ENCODE data around the gene RNF130. TPM values are rescaled to one million over a fixed set of nuclear protein-coding genes. Genes with fewer than 3 reads are reported as not detected.

Gene RNF130
- total and polyA plus RNA-seq, 2 donors = 69.2 to 71.3 TPM

- Histone ChIP-seq H3K4me3 (ENCODE audit: low read depth, low read length) (peak overlapping the region; percentile 80), H3K4me1 (ENCODE audit: insufficient read depth) (peaks cover 2% of the 10 kb centered on the region), H3K27ac (ENCODE audit: low read depth) (peak overlapping the region; percentile 89), H3K36me3 (ENCODE audit: insufficient read depth) (no peaks in the 10 kb centered on the region)
- DNase-seq (ENCODE audit: extremely low spot score) = no peak
- 2% methylated on average over 48 of the region's 48 CpGs for WGBS
Measured at GRCh38 chr5:180070756-180071530, 616 bp downstream of the RNF130 start.

GRCh38 chr5:180069589-180070247 lies 1.8 kb downstream of the RNF130 start:
- DNase-seq (ENCODE audit: extremely low spot score) = no peak
- Histone ChIP-seq H3K36me3 (ENCODE audit: insufficient read depth) (no peaks in the 10 kb centered on the region), H3K4me1 (ENCODE audit: insufficient read depth) (peaks cover 2% of the 10 kb centered on the region), H3K4me3 (ENCODE audit: low read depth, low read length) (no peak overlapping the region), H3K27ac (ENCODE audit: low read depth) (no peak overlapping the region)
- WGBS = 72% methylated on average over 9 of the region's 9 CpGs

- Histone ChIP-seq H3K4me3 (ENCODE audit: low read depth, low read length) (no peak overlapping the region), H3K36me3 (ENCODE audit: insufficient read depth) (no peaks in the 10 kb centered on the region), H3K27ac (ENCODE audit: low read depth) (no peak overlapping the region), H3K4me1 (ENCODE audit: insufficient read depth) (peaks cover 2% of the 10 kb centered on the region)
- WGBS = 71% methylated on average over 6 of the region's 6 CpGs
- DNase-seq (ENCODE audit: extremely low spot score) = no peak
Measured at GRCh38 chr5:180068519-180069090, 3.0 kb downstream of the RNF130 start.

- H3K36me3 ChIP-seq (ENCODE audit: insufficient read depth) = no peaks in the 10 kb centered on the region
- no peak for DNase-seq (ENCODE audit: extremely low spot score)
- H3K4me3 ChIP-seq (ENCODE audit: low read depth, low read length) = no peak overlapping the region
- no peak overlapping the region for H3K27ac ChIP-seq (ENCODE audit: low read depth)
- WGBS = 82% methylated on average over 4 of the region's 4 CpGs
- peaks cover 2% of the 10 kb centered on the region for H3K4me1 ChIP-seq (ENCODE audit: insufficient read depth)
Measured at GRCh38 chr5:180067986-180068385, 3.6 kb downstream of the RNF130 start.

- WGBS = 99% methylated on average over 7 of the region's 7 CpGs
- Histone ChIP-seq H3K4me1 (ENCODE audit: insufficient read depth) (no peaks in the 10 kb centered on the region), H3K36me3 (ENCODE audit: insufficient read depth) (no peaks in the 10 kb centered on the region), H3K4me3 (ENCODE audit: low read depth, low read length) (no peak overlapping the region), H3K27ac (ENCODE audit: low read depth) (no peak overlapping the region)
- no peak for DNase-seq (ENCODE audit: extremely low spot score)
Measured at GRCh38 chr5:180060192-180060591, 11.4 kb downstream of the RNF130 start.

GRCh38 chr5:180059326-180059725 lies 12.2 kb downstream of the RNF130 start:
- WGBS = 86% methylated on average over 6 of the region's 6 CpGs
- Histone ChIP-seq H3K36me3 (ENCODE audit: insufficient read depth) (no peaks in the 10 kb centered on the region), H3K27ac (ENCODE audit: low read depth) (no peak overlapping the region), H3K4me1 (ENCODE audit: insufficient read depth) (no peaks in the 10 kb centered on the region), H3K4me3 (ENCODE audit: low read depth, low read length) (no peak overlapping the region)
- DNase-seq (ENCODE audit: extremely low spot score) = no peak

- WGBS = 97% methylated on average over 1 of the region's 1 CpG
- no peaks in the 10 kb centered on the region for H3K36me3 ChIP-seq (ENCODE audit: insufficient read depth)
- no peak for DNase-seq (ENCODE audit: extremely low spot score)
- H3K4me3 ChIP-seq (ENCODE audit: low read depth, low read length) = no peak overlapping the region
- no peak overlapping the region for H3K27ac ChIP-seq (ENCODE audit: low read depth)
- H3K4me1 ChIP-seq (ENCODE audit: insufficient read depth) = no peaks in the 10 kb centered on the region
Measured at GRCh38 chr5:180056153-180056552, 15.4 kb downstream of the RNF130 start.

- no peak overlapping the region for H3K4me3 ChIP-seq (ENCODE audit: low read depth, low read length)
- H3K36me3 ChIP-seq (ENCODE audit: insufficient read depth) = no peaks in the 10 kb centered on the region
- no peak for DNase-seq (ENCODE audit: extremely low spot score)
- H3K27ac ChIP-seq (ENCODE audit: low read depth) = no peak overlapping the region
- 77% methylated on average over 6 of the region's 6 CpGs for WGBS
- no peaks in the 10 kb centered on the region for H3K4me1 ChIP-seq (ENCODE audit: insufficient read depth)
Measured at GRCh38 chr5:180054226-180054625, 17.3 kb downstream of the RNF130 start.

GRCh38 chr5:180053061-180053602 lies 18.4 kb downstream of the RNF130 start:
- 80% methylated on average over 8 of the region's 8 CpGs for WGBS
- H3K4me3 ChIP-seq (ENCODE audit: low read depth, low read length) = no peak overlapping the region
- no peak for DNase-seq (ENCODE audit: extremely low spot score)
- H3K27ac ChIP-seq (ENCODE audit: low read depth) = no peak overlapping the region
- no peaks in the 10 kb centered on the region for H3K36me3 ChIP-seq (ENCODE audit: insufficient read depth)
- H3K4me1 ChIP-seq (ENCODE audit: insufficient read depth) = no peaks in the 10 kb centered on the region

GRCh38 chr5:180052211-180052818 lies 19.2 kb downstream of the RNF130 start:
- Histone ChIP-seq H3K4me1 (ENCODE audit: insufficient read depth) (no peaks in the 10 kb centered on the region), H3K27ac (ENCODE audit: low read depth) (no peak overlapping the region), H3K36me3 (ENCODE audit: insufficient read depth) (no peaks in the 10 kb centered on the region), H3K4me3 (ENCODE audit: low read depth, low read length) (no peak overlapping the region)
- 94% methylated on average over 5 of the region's 5 CpGs for WGBS
- DNase-seq (ENCODE audit: extremely low spot score) = no peak

GRCh38 chr5:180050121-180050940 lies 21.2 kb downstream of the RNF130 start:
- Histone ChIP-seq H3K36me3 (ENCODE audit: insufficient read depth) (no peaks in the 10 kb centered on the region), H3K4me3 (ENCODE audit: low read depth, low read length) (no peak overlapping the region), H3K4me1 (ENCODE audit: insufficient read depth) (no peaks in the 10 kb centered on the region), H3K27ac (ENCODE audit: low read depth) (no peak overlapping the region)
- no peak for DNase-seq (ENCODE audit: extremely low spot score)
- 90% methylated on average over 9 of the region's 9 CpGs for WGBS

- Histone ChIP-seq H3K4me3 (ENCODE audit: low read depth, low read length) (no peak overlapping the region), H3K36me3 (ENCODE audit: insufficient read depth) (no peaks in the 10 kb centered on the region), H3K4me1 (ENCODE audit: insufficient read depth) (no peaks in the 10 kb centered on the region), H3K27ac (ENCODE audit: low read depth) (no peak overlapping the region)
- 42% methylated on average over 2 of the region's 2 CpGs for WGBS
- no peak for DNase-seq (ENCODE audit: extremely low spot score)
Measured at GRCh38 chr5:180049185-180049548, 22.4 kb downstream of the RNF130 start.

GRCh38 chr5:180047667-180048066 lies 23.9 kb downstream of the RNF130 start:
- H3K4me3 ChIP-seq (ENCODE audit: low read depth, low read length) = no peak overlapping the region
- peaks cover under 1% of the 10 kb centered on the region for H3K36me3 ChIP-seq (ENCODE audit: insufficient read depth)
- no peak overlapping the region for H3K27ac ChIP-seq (ENCODE audit: low read depth)
- DNase-seq (ENCODE audit: extremely low spot score) = no peak
- WGBS = 70% methylated on average over 8 of the region's 8 CpGs
- H3K4me1 ChIP-seq (ENCODE audit: insufficient read depth) = no peaks in the 10 kb centered on the region
